Measurements from ENCODE around the gene PBX3.

PBX3 gene

GRCh38 chr9:125995706-125996105 lies 248.5 kb downstream of the PBX3 start:
- ChIA-PET CTCF (no interaction called here), POLR2A (no interaction called here)
- no peak for DNase-seq (ENCODE audit: extremely low spot score)
- TF ChIP-seq TARDBP (IDR thresholded peaks at IDR 0.05): no peak
- TF ChIP-seq ARNT (IDR thresholded peaks at IDR 0.05): no peak
- TF ChIP-seq FOXA1 (IDR thresholded peaks at IDR 0.05): no peak
- no peak for TF ChIP-seq SP1 (IDR thresholded peaks at IDR 0.05)
- TF ChIP-seq FOXM1 (IDR thresholded peaks at IDR 0.05; ENCODE audit: borderline replicate concordance): no peak
- no peak for TF ChIP-seq BHLHE40 (IDR thresholded peaks at IDR 0.05; ENCODE audit: borderline replicate concordance)
- no peak for TF ChIP-seq ELF4 (IDR thresholded peaks at IDR 0.05)
- TF ChIP-seq SUZ12 (IDR thresholded peaks at IDR 0.05): no peak
- TF ChIP-seq FOXK2 (IDR thresholded peaks at IDR 0.05): no peak
- no peak for TF ChIP-seq NFRKB (IDR thresholded peaks at IDR 0.05)
- no peak for TF ChIP-seq L3MBTL2 (conservative IDR thresholded peaks at IDR 0.05)
- TF ChIP-seq, protein P1, sequence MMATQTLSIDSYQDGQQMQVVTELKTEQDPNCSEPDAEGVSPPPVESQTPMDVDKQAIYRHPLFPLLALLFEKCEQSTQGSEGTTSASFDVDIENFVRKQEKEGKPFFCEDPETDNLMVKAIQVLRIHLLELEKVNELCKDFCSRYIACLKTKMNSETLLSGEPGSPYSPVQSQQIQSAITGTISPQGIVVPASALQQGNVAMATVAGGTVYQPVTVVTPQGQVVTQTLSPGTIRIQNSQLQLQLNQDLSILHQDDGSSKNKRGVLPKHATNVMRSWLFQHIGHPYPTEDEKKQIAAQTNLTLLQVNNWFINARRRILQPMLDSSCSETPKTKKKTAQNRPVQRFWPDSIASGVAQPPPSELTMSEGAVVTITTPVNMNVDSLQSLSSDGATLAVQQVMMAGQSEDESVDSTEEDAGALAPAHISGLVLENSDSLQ (IDR thresholded peaks at IDR 0.05): no peak
- TF ChIP-seq HDGF (IDR thresholded peaks at IDR 0.05; ENCODE audit: borderline replicate concordance): no peak
- no peak for TF ChIP-seq ZNF384 (IDR thresholded peaks at IDR 0.05)
- no peak for TF ChIP-seq CTBP1 (IDR thresholded peaks at IDR 0.05; ENCODE audit: borderline replicate concordance)
- no peak for TF ChIP-seq LEF1 (IDR thresholded peaks at IDR 0.05; ENCODE audit: borderline replicate concordance)

- POLR2A ChIA-PET: no interaction called here
- TF ChIP-seq CTBP1 (IDR thresholded peaks at IDR 0.05; ENCODE audit: borderline replicate concordance) (no peak), NFRKB (IDR thresholded peaks at IDR 0.05) (no peak), L3MBTL2 (conservative IDR thresholded peaks at IDR 0.05) (no peak), HDGF (IDR thresholded peaks at IDR 0.05; ENCODE audit: borderline replicate concordance) (no peak)
- no peak for DNase-seq (ENCODE audit: extremely low spot score)
- CTCF ChIA-PET: no interaction called here
Measured at GRCh38 chr9:125996791-125997190, 249.6 kb downstream of the PBX3 start.

DNA sequence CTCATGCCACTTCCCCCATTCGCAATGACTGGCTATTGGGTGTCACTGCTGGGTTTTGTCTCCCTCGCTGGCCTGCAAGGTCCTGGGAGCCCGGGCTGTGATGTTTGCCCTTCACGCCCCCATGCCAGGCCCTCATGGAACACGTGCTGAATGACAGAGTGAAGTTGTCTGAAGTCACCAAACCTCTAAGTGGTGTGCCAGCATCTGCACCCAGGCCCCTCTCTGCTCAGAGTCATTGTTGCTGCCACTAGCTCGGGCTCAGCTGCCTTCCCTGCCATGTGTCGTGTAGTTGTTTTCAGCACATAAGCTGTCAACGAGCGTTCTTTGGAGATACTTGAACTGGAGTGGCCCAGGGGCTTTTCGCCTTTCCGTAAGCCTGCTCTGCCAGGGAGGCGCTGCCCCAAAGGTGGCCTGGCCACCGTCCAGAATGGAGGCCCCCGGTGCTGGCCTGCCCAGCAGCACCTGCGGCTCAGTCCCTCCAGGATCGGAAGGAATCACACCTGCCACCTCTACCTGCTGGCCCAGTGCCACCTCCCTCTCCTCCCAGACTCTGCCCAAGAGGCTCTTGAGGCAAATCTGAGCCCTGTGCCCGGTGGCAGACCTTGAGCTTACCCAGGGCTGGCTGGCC lies 250.1 kb downstream of the PBX3 start:
- CTCF ChIA-PET: no interaction called here
- no peak for DNase-seq (ENCODE audit: extremely low spot score)
- no peak for TF ChIP-seq FOXM1 (IDR thresholded peaks at IDR 0.05; ENCODE audit: borderline replicate concordance)
- TF ChIP-seq, protein P1 (IDR thresholded peaks at IDR 0.05): no peak
- TF ChIP-seq TARDBP (IDR thresholded peaks at IDR 0.05): no peak
- TF ChIP-seq ELF4 (IDR thresholded peaks at IDR 0.05): no peak
- no peak for TF ChIP-seq ARNT (IDR thresholded peaks at IDR 0.05)
- TF ChIP-seq LEF1 (IDR thresholded peaks at IDR 0.05; ENCODE audit: borderline replicate concordance): no peak
- TF ChIP-seq FOXA1 (IDR thresholded peaks at IDR 0.05): no peak
- no peak for TF ChIP-seq ZNF384 (IDR thresholded peaks at IDR 0.05)
- no peak for TF ChIP-seq FOXK2 (IDR thresholded peaks at IDR 0.05)
- TF ChIP-seq SP1 (IDR thresholded peaks at IDR 0.05): no peak
- no peak for TF ChIP-seq L3MBTL2 (conservative IDR thresholded peaks at IDR 0.05)
- TF ChIP-seq NFRKB (IDR thresholded peaks at IDR 0.05): no peak
- no peak for TF ChIP-seq SUZ12 (IDR thresholded peaks at IDR 0.05)
- TF ChIP-seq HDGF (IDR thresholded peaks at IDR 0.05; ENCODE audit: borderline replicate concordance): no peak
- TF ChIP-seq BHLHE40 (IDR thresholded peaks at IDR 0.05; ENCODE audit: borderline replicate concordance): no peak
- no peak for TF ChIP-seq CTBP1 (IDR thresholded peaks at IDR 0.05; ENCODE audit: borderline replicate concordance)
- POLR2A ChIA-PET: no interaction called here

DNA sequence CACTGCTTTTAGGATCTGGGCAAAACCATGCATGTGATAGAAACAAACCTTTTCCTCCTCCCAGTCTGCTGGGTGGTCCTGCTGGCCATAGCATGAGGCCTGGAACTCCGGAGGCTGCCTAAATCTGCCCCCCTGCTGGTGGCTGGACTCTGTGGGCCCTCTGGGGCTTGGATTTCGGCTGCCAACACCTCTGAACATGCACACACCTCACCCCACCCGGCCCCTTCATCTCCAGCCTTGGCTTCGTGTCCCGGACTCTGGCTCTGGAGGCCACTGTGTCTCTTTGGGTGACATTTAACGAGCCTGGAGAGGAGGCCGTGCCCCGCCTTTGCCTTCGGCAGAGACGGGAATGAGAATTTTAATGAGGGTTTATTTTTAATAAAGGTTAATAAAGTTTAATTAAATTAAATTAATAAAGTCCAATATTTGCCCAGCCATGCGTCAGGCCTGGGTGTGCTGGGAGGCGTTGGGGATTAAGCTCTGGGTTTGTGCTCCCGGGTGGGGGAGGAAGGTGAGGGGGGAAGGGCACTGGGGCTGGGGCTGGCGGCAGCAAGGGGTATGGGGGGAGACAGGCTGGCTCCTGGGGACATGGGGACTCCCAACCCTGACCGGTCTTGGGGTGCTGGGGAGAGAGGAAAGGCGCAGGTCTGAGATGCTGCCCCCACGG lies 251.8 kb downstream of the PBX3 start:
- TF ChIP-seq FOXA1 (IDR thresholded peaks at IDR 0.05) (no peak), NFRKB (IDR thresholded peaks at IDR 0.05) (no peak), ZNF384 (IDR thresholded peaks at IDR 0.05) (no peak), BHLHE40 (IDR thresholded peaks at IDR 0.05; ENCODE audit: borderline replicate concordance) (no peak), SUZ12 (IDR thresholded peaks at IDR 0.05) (no peak), FOXK2 (IDR thresholded peaks at IDR 0.05) (no peak), L3MBTL2 (conservative IDR thresholded peaks at IDR 0.05) (no peak), TARDBP (IDR thresholded peaks at IDR 0.05) (no peak), CTBP1 (IDR thresholded peaks at IDR 0.05; ENCODE audit: borderline replicate concordance) (no peak), LEF1 (IDR thresholded peaks at IDR 0.05; ENCODE audit: borderline replicate concordance) (no peak), ARNT (IDR thresholded peaks at IDR 0.05) (no peak), FOXM1 (IDR thresholded peaks at IDR 0.05; ENCODE audit: borderline replicate concordance) (no peak), SP1 (IDR thresholded peaks at IDR 0.05) (no peak), ELF4 (IDR thresholded peaks at IDR 0.05) (no peak), HDGF (IDR thresholded peaks at IDR 0.05; ENCODE audit: borderline replicate concordance) (no peak)
- TF ChIP-seq, protein P1 (IDR thresholded peaks at IDR 0.05): no peak
- ChIA-PET POLR2A (no interaction called here), CTCF (no interaction called here)
- DNase-seq (ENCODE audit: extremely low spot score): no peak

- DNase-seq (ENCODE audit: extremely low spot score): no peak
- ChIA-PET CTCF (no interaction called here), POLR2A (no interaction called here)
- TF ChIP-seq ELF4 (IDR thresholded peaks at IDR 0.05): no peak
- TF ChIP-seq FOXA1 (IDR thresholded peaks at IDR 0.05): no peak
- no peak for TF ChIP-seq HDGF (IDR thresholded peaks at IDR 0.05; ENCODE audit: borderline replicate concordance)
- no peak for TF ChIP-seq CTBP1 (IDR thresholded peaks at IDR 0.05; ENCODE audit: borderline replicate concordance)
- no peak for TF ChIP-seq TARDBP (IDR thresholded peaks at IDR 0.05)
- TF ChIP-seq, protein P1 (IDR thresholded peaks at IDR 0.05): no peak
- TF ChIP-seq ARNT (IDR thresholded peaks at IDR 0.05): no peak
- TF ChIP-seq FOXM1 (IDR thresholded peaks at IDR 0.05; ENCODE audit: borderline replicate concordance): no peak
- TF ChIP-seq L3MBTL2 (conservative IDR thresholded peaks at IDR 0.05): no peak
- no peak for TF ChIP-seq ZNF384 (IDR thresholded peaks at IDR 0.05)
- TF ChIP-seq LEF1 (IDR thresholded peaks at IDR 0.05; ENCODE audit: borderline replicate concordance): no peak
- TF ChIP-seq NFRKB (IDR thresholded peaks at IDR 0.05): no peak
- no peak for TF ChIP-seq FOXK2 (IDR thresholded peaks at IDR 0.05)
- TF ChIP-seq SUZ12 (IDR thresholded peaks at IDR 0.05): no peak
- no peak for TF ChIP-seq BHLHE40 (IDR thresholded peaks at IDR 0.05; ENCODE audit: borderline replicate concordance)
Measured at GRCh38 chr9:125999504-125999881, 252.3 kb downstream of the PBX3 start.
